Right atrium auricular region (tissue), 2 donors: Measurements from ENCODE around the gene DNAL1. TPM values are rescaled to one million over a fixed set of nuclear protein-coding genes. Genes with fewer than 3 reads are reported as not detected.
A peak's percentile ranks its signal among the peaks of the same experiment; 100 is the strongest.

ENCODE experiments used
- DNase-seq: peaks from one replicate; pipeline ENCODE4 v3.0.0-alpha.2; 2019; ENCODE audit warnings: low spot score
- H3K27ac ChIP-seq, 2 donors: fragments of 200-600 bp; sonication (generic); 1 replicate in 1 of 2; 2 replicates in 1 of 2; pipeline ENCODE4 v1.5.1; 2016 to 2019
- H3K27me3 ChIP-seq, 2 donors: fragments of 200-600 bp; sonication (generic); one replicate each; pipeline versions ENCODE4 v1.5.1 to v1.6.0; 2017 to 2019
- H3K36me3 ChIP-seq: fragments of 200-600 bp; sonication (generic); one replicate; pipeline ENCODE4 v1.5.1; 2016
- H3K4me1 ChIP-seq, 2 donors: fragments of 200-600 bp; sonication (generic); one replicate each; pipeline versions ENCODE4 v1.5.1 to v1.6.0; 2017 to 2019
- H3K4me3 ChIP-seq, 2 donors: fragments of 200-600 bp; sonication (generic); 1 replicate in 1 of 2; 2 replicates in 1 of 2; pipeline ENCODE4 v1.5.1; 2017 to 2019; ENCODE audit warnings: mild to moderate bottlenecking in 1 of 2, moderate library complexity in 1 of 2
- H3K9me3 ChIP-seq, 2 donors: fragments of 200-600 bp; sonication (generic); one replicate each; pipeline ENCODE4 v1.5.1; 2019
- total RNA-seq, 2 donors: library from RNA; depleted of rRNA; stranded (reverse); fragments of >200 nt; gene quantifications; one replicate each; pipeline ENCODE4 v1.1.0, GENCODE V29; 2016
- TF ChIP-seq, protein P1 (sequence below), 2 donors: fragments of 200-600 bp; sonication (generic); IDR thresholded peaks; one replicate each; pipeline ENCODE4 v1.5.1; 2019; ENCODE audit warnings: antibody characterized with exemption in 2 of 2

The DNAL1 gene
- total RNA-seq, 2 donors from 2014 or later: 5.7 to 7.8 TPM

DNA sequence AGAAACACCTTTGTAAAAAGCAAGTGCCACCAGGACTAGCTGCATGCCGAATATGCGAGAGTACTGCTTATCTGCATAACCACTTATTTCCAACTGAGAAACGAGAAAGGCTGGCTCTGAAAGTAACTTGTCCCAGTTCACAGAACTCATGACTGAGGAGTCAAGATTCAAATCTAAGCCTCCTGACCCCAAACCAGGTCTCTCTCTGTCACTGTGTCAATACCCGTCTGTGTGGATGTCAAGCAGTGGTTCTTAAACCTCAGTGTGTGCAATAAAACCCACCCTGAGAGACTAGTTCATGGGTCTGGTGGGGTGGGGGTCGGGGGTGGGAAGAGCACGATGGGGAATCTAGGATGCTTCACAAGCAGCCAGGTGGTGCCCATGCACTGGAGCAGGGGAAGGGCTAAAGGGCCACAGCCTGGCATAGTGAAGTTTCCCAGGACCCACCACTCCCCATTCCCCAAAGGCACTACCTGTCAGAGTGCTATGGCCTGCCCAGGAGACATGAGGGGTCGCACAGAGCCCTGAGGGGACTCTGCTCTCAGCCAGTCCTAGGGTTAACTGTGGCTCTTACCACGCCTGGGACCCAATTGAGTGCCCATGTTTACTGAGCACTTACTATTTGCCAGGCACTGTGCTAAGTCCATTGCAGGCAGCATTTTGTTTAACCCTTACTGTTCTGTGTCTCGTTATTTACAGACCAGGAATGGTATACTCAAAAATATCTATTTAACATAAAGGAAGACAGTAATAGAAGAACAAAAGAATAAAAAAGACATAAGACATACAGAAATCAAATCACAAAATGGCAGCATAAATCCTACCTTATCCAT lies 102.8 kb downstream of the DNAL1 start:
- TF ChIP-seq, protein P1, sequence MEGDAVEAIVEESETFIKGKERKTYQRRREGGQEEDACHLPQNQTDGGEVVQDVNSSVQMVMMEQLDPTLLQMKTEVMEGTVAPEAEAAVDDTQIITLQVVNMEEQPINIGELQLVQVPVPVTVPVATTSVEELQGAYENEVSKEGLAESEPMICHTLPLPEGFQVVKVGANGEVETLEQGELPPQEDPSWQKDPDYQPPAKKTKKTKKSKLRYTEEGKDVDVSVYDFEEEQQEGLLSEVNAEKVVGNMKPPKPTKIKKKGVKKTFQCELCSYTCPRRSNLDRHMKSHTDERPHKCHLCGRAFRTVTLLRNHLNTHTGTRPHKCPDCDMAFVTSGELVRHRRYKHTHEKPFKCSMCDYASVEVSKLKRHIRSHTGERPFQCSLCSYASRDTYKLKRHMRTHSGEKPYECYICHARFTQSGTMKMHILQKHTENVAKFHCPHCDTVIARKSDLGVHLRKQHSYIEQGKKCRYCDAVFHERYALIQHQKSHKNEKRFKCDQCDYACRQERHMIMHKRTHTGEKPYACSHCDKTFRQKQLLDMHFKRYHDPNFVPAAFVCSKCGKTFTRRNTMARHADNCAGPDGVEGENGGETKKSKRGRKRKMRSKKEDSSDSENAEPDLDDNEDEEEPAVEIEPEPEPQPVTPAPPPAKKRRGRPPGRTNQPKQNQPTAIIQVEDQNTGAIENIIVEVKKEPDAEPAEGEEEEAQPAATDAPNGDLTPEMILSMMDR (IDR thresholded peaks at IDR 0.05): no peak
- Histone ChIP-seq H3K4me1 (peaks cover 0 to 99% of the 10 kb centered on the region in 2 donors), H3K9me3 (no peaks in the 10 kb centered on the region), H3K27ac (peak overlapping the region; percentile 76 to 89), H3K27me3 (no peaks in the 10 kb centered on the region), H3K4me3 (no peak overlapping the region), H3K36me3 (no peaks in the 10 kb centered on the region)
- no peak for DNase-seq

DNA sequence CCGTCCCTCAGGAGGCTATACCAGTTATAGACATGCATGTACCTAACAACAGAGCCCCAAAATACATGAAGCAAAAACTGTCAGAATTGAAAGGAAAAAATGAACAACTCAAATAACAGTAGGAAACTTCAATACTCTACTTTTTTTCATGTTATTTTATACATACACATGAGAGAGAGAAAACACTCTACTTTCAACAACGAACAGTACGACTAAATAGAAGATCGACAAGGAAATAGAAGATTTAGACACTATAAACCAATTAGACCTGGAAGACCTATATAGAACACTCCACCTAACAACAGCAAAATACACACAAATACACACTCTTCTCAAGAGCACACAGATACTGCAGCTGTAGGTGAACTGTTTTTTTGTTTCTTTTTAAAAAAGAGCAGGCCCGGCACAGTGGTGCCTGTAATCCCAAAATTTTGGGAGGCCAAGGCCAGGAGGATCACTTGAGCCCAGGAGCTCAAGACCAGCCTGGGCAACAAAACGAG lies 104.1 kb downstream of the DNAL1 start:
- Histone ChIP-seq H3K27me3 (no peaks in the 10 kb centered on the region), H3K4me3 (no peak overlapping the region), H3K4me1 (peaks cover 0 to 99% of the 10 kb centered on the region in 2 donors), H3K9me3 (no peaks in the 10 kb centered on the region), H3K27ac (peak overlapping the region in 1 of 2 donors; percentile 99), H3K36me3 (no peaks in the 10 kb centered on the region)
- no peak for DNase-seq
- TF ChIP-seq, protein P1 (IDR thresholded peaks at IDR 0.05): no peak

- Histone ChIP-seq H3K4me3 (no peak overlapping the region), H3K36me3 (no peaks in the 10 kb centered on the region), H3K9me3 (no peaks in the 10 kb centered on the region), H3K27ac (peak overlapping the region; percentile 89 to 99), H3K4me1 (peaks cover 0 to 99% of the 10 kb centered on the region in 2 donors), H3K27me3 (no peaks in the 10 kb centered on the region)
- no peak for DNase-seq
- TF ChIP-seq, protein P1 (IDR thresholded peaks at IDR 0.05): no peak
These were observed 105.1 kb downstream of the DNAL1 start for GRCh38 chr14:73749706-73750530.

- DNase-seq: no peak
- Histone ChIP-seq H3K9me3 (no peaks in the 10 kb centered on the region), H3K4me3 (no peak overlapping the region), H3K4me1 (peaks cover 0 to 99% of the 10 kb centered on the region in 2 donors), H3K27me3 (no peaks in the 10 kb centered on the region), H3K27ac (peak overlapping the region; percentile 89 to 99), H3K36me3 (no peaks in the 10 kb centered on the region)
- TF ChIP-seq, protein P1 (IDR thresholded peaks at IDR 0.05): no peak
These were observed 105.7 kb downstream of the DNAL1 start for GRCh38 chr14:73750531-73750901.

DNA sequence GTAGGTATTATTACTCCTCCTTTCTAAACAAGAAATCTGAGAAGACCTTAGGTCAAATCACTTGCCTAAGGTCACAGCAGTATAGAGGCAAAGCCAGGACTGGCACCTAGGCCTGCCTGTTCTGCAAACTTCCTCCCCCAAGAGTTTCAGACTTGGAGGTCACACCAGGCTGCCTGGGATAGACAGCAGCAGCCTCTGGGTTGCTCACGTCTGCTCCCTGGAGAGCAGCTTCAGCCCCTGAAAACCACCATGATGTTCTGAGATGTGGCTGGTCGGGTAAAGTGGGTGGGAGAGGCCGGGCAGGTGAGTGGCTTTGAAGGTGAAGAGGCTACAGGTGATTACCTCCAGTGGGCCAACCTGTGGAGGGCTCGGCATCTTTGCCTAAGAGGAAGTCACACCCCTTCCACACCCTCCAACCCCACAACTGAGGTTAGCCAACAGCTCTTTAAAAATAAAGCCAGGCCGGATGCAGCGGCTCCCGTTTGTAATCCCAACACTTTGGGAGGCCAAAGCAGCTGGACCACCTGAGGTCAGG lies 106.4 kb downstream of the DNAL1 start:
- DNase-seq: no peak
- TF ChIP-seq, protein P1 (IDR thresholded peaks at IDR 0.05): no peak
- peaks cover 0 to 99% of the 10 kb centered on the region in 2 donors for H3K4me1 ChIP-seq

More for the DNA sequence above, 106.4 kb downstream of the DNAL1 start:
- H3K27me3 ChIP-seq: no peaks in the 10 kb centered on the region
- H3K27ac ChIP-seq: peak overlapping the region; percentile 89 to 99
- H3K9me3 ChIP-seq: no peaks in the 10 kb centered on the region
- H3K36me3 ChIP-seq: no peaks in the 10 kb centered on the region
- no peak overlapping the region for H3K4me3 ChIP-seq
